GM10266 (cell line): ENCODE measurements around the gene SUPT4H1.
"Not testable (repeated sequence)": the region's sequence is repeated elsewhere in the genome, so short reads cannot be mapped to it uniquely, and the experiment has no call there.

Experiments
- DNase-seq: peaks from one replicate; pipeline ENCODE4 v3.0.0; 2012; ENCODE audit errors: extremely low spot score
- TF ChIP-seq, protein P1 (sequence below): IDR thresholded peaks from 2 replicates; pipeline ENCODE4 v1.5.1; 2012; ENCODE audit warnings: mild to moderate bottlenecking, low read depth; ENCODE audit not compliant: control insufficient read depth, insufficient read depth; ENCODE audit errors: missing control alignments

Gene SUPT4H1

DNA sequence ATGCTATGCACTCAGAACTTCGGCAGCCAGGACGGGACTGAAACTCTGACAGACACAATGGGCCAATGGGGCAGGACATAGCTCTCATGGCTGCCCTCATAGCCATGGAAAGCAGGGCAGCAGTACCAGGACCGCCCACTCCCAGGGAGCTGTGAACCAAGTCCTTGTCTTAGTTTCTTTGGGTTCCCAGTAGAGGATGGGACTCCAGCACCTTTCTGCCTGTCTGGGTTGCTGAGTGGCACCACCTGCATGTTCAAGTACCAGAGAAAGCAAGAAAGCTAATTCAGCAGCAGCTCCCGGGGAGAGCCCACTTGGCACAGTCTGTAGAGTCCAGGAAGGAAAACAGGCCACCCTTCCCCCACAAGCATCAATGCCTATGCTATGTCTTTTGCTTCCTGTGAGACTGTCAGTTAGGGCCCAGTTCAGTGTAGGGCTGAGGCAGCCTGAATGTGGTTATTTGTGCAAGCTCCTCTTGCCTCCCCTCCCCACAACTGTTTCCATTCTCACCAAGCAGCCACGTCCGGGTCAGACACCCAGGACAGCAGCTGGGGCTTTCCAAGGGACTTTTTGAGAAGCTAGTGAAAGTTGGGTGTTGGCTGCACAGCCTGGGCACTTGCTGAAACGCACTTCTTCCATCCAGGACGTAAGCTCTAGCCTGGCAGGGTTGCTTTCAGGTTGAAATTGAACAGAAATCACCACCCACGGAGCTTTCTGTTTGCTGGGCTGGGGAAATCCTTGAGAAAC lies 7.8 kb downstream of the SUPT4H1 start:
- TF ChIP-seq, protein P1, sequence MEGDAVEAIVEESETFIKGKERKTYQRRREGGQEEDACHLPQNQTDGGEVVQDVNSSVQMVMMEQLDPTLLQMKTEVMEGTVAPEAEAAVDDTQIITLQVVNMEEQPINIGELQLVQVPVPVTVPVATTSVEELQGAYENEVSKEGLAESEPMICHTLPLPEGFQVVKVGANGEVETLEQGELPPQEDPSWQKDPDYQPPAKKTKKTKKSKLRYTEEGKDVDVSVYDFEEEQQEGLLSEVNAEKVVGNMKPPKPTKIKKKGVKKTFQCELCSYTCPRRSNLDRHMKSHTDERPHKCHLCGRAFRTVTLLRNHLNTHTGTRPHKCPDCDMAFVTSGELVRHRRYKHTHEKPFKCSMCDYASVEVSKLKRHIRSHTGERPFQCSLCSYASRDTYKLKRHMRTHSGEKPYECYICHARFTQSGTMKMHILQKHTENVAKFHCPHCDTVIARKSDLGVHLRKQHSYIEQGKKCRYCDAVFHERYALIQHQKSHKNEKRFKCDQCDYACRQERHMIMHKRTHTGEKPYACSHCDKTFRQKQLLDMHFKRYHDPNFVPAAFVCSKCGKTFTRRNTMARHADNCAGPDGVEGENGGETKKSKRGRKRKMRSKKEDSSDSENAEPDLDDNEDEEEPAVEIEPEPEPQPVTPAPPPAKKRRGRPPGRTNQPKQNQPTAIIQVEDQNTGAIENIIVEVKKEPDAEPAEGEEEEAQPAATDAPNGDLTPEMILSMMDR: no peak
- peak; percentile 78 for DNase-seq

DNA sequence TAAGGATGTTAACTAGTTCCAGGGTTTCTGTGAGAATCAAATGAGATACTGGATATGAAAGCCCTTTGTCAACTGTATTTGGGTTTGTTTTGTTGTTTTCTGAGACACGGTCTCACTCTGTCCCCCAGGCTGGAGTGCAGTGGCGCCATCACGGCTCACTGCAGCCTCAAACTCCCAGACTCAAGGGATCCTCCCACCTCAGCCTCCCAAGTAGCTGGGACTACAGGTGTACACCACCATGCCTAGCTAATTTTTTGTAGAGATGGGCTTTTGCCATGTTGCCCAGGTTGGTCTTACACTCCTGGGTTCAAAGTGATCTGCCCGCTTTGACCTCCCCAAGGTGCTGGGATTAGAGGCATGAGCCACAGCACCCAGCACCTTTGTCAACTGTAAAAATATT lies 8.9 kb downstream of the SUPT4H1 start:
- DNase-seq: no peak
- TF ChIP-seq, protein P1: peak; percentile 8

DNA sequence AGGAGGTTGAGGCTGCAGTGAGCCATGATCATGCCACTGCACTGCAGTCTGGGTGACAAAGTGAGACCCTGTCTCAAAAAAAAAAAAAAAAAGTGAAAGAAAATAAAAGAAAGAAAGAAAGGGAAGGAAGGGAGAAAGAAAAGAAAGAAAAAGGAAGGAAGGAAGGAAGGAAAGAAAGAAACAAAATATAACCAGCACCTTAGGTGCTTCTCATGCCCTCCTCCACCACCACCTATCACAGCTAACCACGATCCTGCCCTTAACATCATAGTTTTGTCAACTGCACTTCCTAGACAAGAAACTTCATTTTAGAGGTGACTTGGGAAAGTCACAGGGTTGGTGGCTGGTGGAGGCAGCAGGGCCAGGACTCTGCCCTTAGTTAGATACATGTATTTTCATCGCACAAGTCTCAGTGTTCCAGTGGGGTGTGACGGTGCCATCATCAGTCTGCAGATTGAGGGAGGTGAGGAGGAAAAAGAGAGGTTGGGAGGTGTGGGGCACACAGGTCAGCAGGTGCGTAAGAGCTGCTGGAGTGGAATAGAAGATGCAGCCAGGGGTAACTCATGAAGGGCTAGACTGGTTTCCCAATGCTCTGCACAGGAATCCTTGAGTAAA lies 10.0 kb downstream of the SUPT4H1 start:
- DNase-seq: no peak
- TF ChIP-seq, protein P1: no peak

DNA sequence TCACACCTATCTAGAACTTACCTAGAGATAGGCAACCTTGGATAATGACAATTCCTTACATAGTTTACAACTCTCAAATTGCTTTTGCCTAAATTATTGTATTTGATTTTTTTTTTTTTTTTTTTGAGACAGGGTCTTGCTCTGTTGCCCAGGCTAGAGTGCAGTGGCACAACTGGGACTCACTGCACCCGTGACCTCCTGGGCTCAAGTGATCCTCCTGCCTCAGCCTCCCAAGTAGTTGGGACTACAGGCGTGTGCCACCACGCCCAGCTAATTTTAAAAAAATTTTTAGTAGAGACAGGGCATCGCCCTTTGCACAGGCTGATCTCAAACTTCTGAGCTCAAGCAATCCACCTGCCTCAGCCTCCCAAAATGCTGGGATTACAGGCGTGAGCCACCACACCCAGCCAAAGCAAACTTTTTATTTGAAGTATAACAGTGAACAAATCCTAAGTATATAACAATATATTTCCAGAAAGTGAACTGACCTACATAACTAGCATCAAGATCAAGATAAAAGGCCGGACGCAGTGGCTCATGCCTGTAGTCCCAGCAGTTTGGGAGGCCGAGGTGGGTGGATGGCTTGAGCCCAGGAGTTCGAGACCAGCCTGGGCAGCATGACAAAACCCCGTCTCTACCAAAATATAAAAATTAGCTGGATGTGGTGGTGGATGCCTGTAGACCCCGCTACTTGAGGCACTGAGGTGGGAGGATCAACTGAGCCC lies 10.7 kb downstream of the SUPT4H1 start:
- not testable (repeated sequence) for DNase-seq

DNA sequence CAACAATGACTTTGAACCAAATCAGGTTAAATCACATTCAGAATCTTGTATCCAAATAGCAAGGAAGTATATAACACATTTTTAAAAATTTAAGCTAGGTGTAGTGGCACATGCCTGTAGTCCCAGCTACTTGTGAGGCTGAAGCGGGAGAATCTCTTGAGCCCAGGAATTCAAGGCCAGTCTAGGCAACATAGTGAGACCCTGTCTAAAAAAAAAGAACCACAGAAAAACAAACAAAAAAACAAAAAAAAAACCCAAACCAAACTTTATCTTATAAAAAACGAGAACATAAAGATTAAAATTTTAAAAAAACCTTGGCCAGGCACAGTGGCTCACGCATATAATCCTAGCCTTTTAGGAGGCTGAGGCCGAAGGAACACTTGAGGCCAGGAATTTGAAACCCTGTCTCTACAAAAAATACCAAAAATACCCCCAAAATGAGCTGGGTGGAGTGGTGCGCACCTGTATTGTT lies 11.6 kb downstream of the SUPT4H1 start:
- DNase-seq: no peak
- TF ChIP-seq, protein P1: no peak

DNA sequence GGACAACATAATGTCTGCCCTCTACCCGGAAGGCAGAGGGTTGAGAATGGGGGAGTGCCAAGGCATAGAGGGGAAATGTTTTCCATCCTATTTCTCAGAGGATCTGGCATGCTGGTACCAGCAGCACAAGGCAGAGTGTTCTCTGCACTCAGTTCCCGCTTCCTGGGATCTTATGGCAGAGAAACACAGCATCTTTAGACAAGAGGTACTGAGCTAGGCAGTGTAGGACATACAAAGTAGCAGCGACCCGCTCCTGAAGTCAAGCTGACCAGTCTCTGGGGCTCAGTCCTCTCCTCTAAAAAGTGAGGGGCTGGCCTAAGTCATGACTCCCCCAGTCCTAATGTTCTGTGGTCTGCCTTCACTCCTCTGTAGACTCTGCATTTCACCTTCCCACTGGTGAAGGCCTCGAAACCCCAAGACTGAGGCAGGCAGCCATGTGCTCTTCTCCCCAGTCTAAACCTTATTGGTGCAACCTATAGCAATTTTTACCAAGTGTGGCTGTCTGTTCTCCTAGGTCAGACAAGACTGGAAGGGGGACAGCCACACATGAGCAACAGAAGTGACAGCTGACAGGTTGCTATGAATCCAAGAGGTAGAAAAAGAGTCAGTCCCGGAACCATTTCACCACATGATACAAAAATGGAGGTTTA lies 12.1 kb downstream of the SUPT4H1 start:
- no peak for DNase-seq
- TF ChIP-seq, protein P1: no peak
